Stimulated activated CD4-positive, alpha-beta T cell treated with anti-CD3 and anti-CD28 coated beads, Interleukin-15, amount 100 ng/mL, for 24 hours (primary cell): ENCODE data around the gene HELZ2.
"Not testable (repeated sequence)": the region's sequence is repeated elsewhere in the genome, so short reads cannot be mapped to it uniquely, and the experiment has no call there.

ENCODE experiments used
- DNase-seq: peaks from one replicate; pipeline ENCODE4 v3.0.0-alpha.2; 2020

HELZ2 gene

GRCh38 chr20:63574156-63574828, at the start of gene HELZ2:
TSS of gene HELZ2 (minus strand) at chr20:63574239. CDS start at chr20:63572385, 1,854 bp downstream.
- DNase-seq: peak; percentile 64

- no peak for DNase-seq
Observed at GRCh38 chr20:63622732-63623131, 48.7 kb upstream of the HELZ2 start.

GRCh38 chr20:63622096-63622495, 48.1 kb upstream of the HELZ2 start:
- DNase-seq: no peak

GRCh38 chr20:63620991-63621390, 47.0 kb upstream of the HELZ2 start:
- no peak for DNase-seq

GRCh38 chr20:63619505-63619904, 45.5 kb upstream of the HELZ2 start:
- DNase-seq: no peak

- DNase-seq: no peak
Observed at GRCh38 chr20:63619086-63619485, 45.0 kb upstream of the HELZ2 start.

- DNase-seq: no peak
Observed at GRCh38 chr20:63618291-63618980, 44.4 kb upstream of the HELZ2 start.

- no peak for DNase-seq
Observed at GRCh38 chr20:63617876-63618265, 43.8 kb upstream of the HELZ2 start.

- DNase-seq: no peak
Observed at GRCh38 chr20:63617092-63617875, 43.2 kb upstream of the HELZ2 start.

- not testable (repeated sequence) for DNase-seq
Observed at GRCh38 chr20:63613863-63614594, 40.0 kb upstream of the HELZ2 start.

- no peak for DNase-seq
Observed at GRCh38 chr20:63612276-63612931, 38.4 kb upstream of the HELZ2 start.

GRCh38 chr20:63611646-63612045, 37.6 kb upstream of the HELZ2 start:
- DNase-seq: no peak

GRCh38 chr20:63610581-63611435, 36.8 kb upstream of the HELZ2 start:
- no peak for DNase-seq

- DNase-seq: no peak
Observed at GRCh38 chr20:63606686-63607085, 32.6 kb upstream of the HELZ2 start.

GRCh38 chr20:63602321-63602720, 28.3 kb upstream of the HELZ2 start:
- DNase-seq: no peak

- not testable (repeated sequence) for DNase-seq
Observed at GRCh38 chr20:63601679-63602078, 27.6 kb upstream of the HELZ2 start.

GRCh38 chr20:63599396-63600050, 25.5 kb upstream of the HELZ2 start:
- no peak for DNase-seq

GRCh38 chr20:63598479-63599395, 24.7 kb upstream of the HELZ2 start:
- no peak for DNase-seq

- DNase-seq: no peak
Observed at GRCh38 chr20:63597651-63598478, 23.8 kb upstream of the HELZ2 start.
